WTC11 (cell line): ENCODE data around the gene PEAK1. TPM values are rescaled to one million over a fixed set of nuclear protein-coding genes. Genes with fewer than 3 reads are reported as not detected.

Experiments used
- ATAC-seq: fragments of 200-7000 bp; cut with Tn5 transposase; 2 replicates; pipeline ENCODE4 v1.10.0; 2021; ENCODE audit warnings: mild to moderate bottlenecking, moderate library complexity
- CTCF ChIA-PET: fragments of 300-600 bp; sonication (Branson Sonifier 250); formaldehyde crosslinking; loops from one replicate; lab custom pipeline; 2021; ENCODE audit warnings: antibody characterized with exemption; lab: Charles Lee
- POLR2A ChIA-PET: fragments of 350-600 bp; sonication (Branson Sonifier 250); formaldehyde crosslinking; loops from one replicate; lab custom pipeline; 2021; ENCODE audit warnings: antibody characterized with exemption; lab: Charles Lee
- DNase-seq: peaks from one replicate; pipeline ENCODE4 v3.0.0; 2021; ENCODE audit warnings: low spot score
- H3K27ac Mint-ChIP-seq: 2 replicates; pipeline ENCODE4 v1.8.0; 2021; ENCODE audit warnings: mixed read lengths
- H3K27me3 Mint-ChIP-seq: 2 replicates; pipeline ENCODE4 v1.8.0; 2021; ENCODE audit warnings: low read depth, mild to moderate bottlenecking, moderate library complexity, mixed read lengths
- H3K36me3 Mint-ChIP-seq: 2 replicates; pipeline ENCODE4 v1.8.0; 2021; ENCODE audit warnings: mixed read lengths
- H3K4me1 Mint-ChIP-seq: 2 replicates; pipeline ENCODE4 v1.8.0; 2022; ENCODE audit warnings: mixed read lengths
- H3K4me3 Mint-ChIP-seq: 2 replicates; pipeline ENCODE4 v1.8.0; 2021; ENCODE audit warnings: mild to moderate bottlenecking, moderate library complexity, mixed read lengths
- H3K9me3 Mint-ChIP-seq: 2 replicates; pipeline ENCODE4 v1.8.0; 2021; ENCODE audit warnings: mixed read lengths
- ATF1 ChIP-seq: sonication (generic); formaldehyde crosslinking; IDR thresholded peaks from 2 replicates; pipeline ENCODE4 v1.8.1; 2023; ENCODE audit warnings: mild to moderate bottlenecking, moderate library complexity, missing genetic modification reagents
- CREB1 ChIP-seq: sonication (generic); formaldehyde crosslinking; IDR thresholded peaks from 2 replicates; pipeline ENCODE4 v1.8.0; 2023; ENCODE audit warnings: mild to moderate bottlenecking, missing genetic modification reagents
- E2F1 ChIP-seq: sonication (generic); formaldehyde crosslinking; IDR thresholded peaks from 2 replicates; pipeline ENCODE4 v1.8.0; 2022; ENCODE audit warnings: mild to moderate bottlenecking, missing genetic modification reagents
- ELF4 ChIP-seq: sonication (generic); formaldehyde crosslinking; IDR thresholded peaks from 2 replicates; pipeline ENCODE4 v1.8.1; 2022; ENCODE audit warnings: low read depth, mild to moderate bottlenecking, moderate library complexity, missing genetic modification reagents
- ETV6 ChIP-seq: sonication (generic); formaldehyde crosslinking; IDR thresholded peaks from 2 replicates; pipeline ENCODE4 v1.8.1; 2022; ENCODE audit warnings: mild to moderate bottlenecking, missing genetic modification reagents
- GABPB1 ChIP-seq: sonication (generic); formaldehyde crosslinking; IDR thresholded peaks from 2 replicates; pipeline ENCODE4 v1.8.1; 2023; ENCODE audit warnings: mild to moderate bottlenecking, missing genetic modification reagents
- JUN ChIP-seq: sonication (generic); formaldehyde crosslinking; IDR thresholded peaks from 2 replicates; pipeline ENCODE4 v1.8.0; 2023; ENCODE audit warnings: mild to moderate bottlenecking, missing genetic modification reagents
- KAT7 ChIP-seq: sonication (generic); formaldehyde crosslinking; IDR thresholded peaks from 2 replicates; pipeline ENCODE4 v1.8.1; 2023; ENCODE audit warnings: missing genetic modification reagents, mild to moderate bottlenecking, borderline replicate concordance
- MLX ChIP-seq: sonication (generic); formaldehyde crosslinking; IDR thresholded peaks from 2 replicates; pipeline ENCODE4 v1.8.1; 2023; ENCODE audit warnings: mild to moderate bottlenecking, missing genetic modification reagents, moderate library complexity
- NFE2L1 ChIP-seq: sonication (generic); formaldehyde crosslinking; IDR thresholded peaks from 2 replicates; pipeline ENCODE4 v1.8.1; 2023; ENCODE audit warnings: missing genetic modification reagents
- NR1H2 ChIP-seq: sonication (generic); formaldehyde crosslinking; IDR thresholded peaks from 2 replicates; pipeline ENCODE4 v1.9.0; 2021; ENCODE audit warnings: mild to moderate bottlenecking, moderate library complexity, missing genetic modification reagents
- PREB ChIP-seq: sonication (generic); formaldehyde crosslinking; IDR thresholded peaks from 2 replicates; pipeline ENCODE4 v1.8.1; 2022; ENCODE audit warnings: mild to moderate bottlenecking, missing genetic modification reagents, moderate library complexity, borderline replicate concordance
- SMAD3 ChIP-seq: sonication (generic); formaldehyde crosslinking; IDR thresholded peaks from 2 replicates; pipeline ENCODE4 v1.8.0; 2022; ENCODE audit warnings: missing genetic modification reagents, mild to moderate bottlenecking, borderline replicate concordance
- SMAD4 ChIP-seq: sonication (generic); formaldehyde crosslinking; IDR thresholded peaks from 2 replicates; pipeline ENCODE4 v1.8.0; 2022; ENCODE audit warnings: mild to moderate bottlenecking, missing genetic modification reagents
- USF2 ChIP-seq: sonication (generic); formaldehyde crosslinking; IDR thresholded peaks from 2 replicates; pipeline ENCODE4 v1.8.1; 2023; ENCODE audit warnings: mild to moderate bottlenecking, missing genetic modification reagents, moderate library complexity
- ZBTB43 ChIP-seq: sonication (generic); formaldehyde crosslinking; IDR thresholded peaks from 2 replicates; pipeline ENCODE4 v1.8.1; 2023; ENCODE audit warnings: mild to moderate bottlenecking, missing genetic modification reagents
- ZNF138 ChIP-seq: sonication (generic); formaldehyde crosslinking; conservative IDR thresholded peaks from 2 replicates; pipeline ENCODE4 v1.8.1; 2022; ENCODE audit warnings: mild to moderate bottlenecking, moderate library complexity, missing genetic modification reagents
- ZNF232 ChIP-seq: sonication (generic); formaldehyde crosslinking; IDR thresholded peaks from 2 replicates; pipeline ENCODE4 v1.8.0; 2022; ENCODE audit warnings: mild to moderate bottlenecking, missing genetic modification reagents
- ZNF396 ChIP-seq: fragments of 250-450 bp; sonication (Bioruptor Pico); IDR thresholded peaks from 2 replicates; pipeline ENCODE4 v1.8.0; 2021; ENCODE audit warnings: mild to moderate bottlenecking, moderate library complexity, borderline replicate concordance
- ZNF425 ChIP-seq: fragments of 250-450 bp; sonication (Bioruptor Pico); conservative IDR thresholded peaks from 2 replicates; pipeline ENCODE4 v1.9.0; 2021; ENCODE audit warnings: mild to moderate bottlenecking
- total RNA-seq: library from RNA; stranded (reverse); gene quantifications from 3 replicates; pipeline ENCODE4 v1.2.3, GENCODE V29; 2021
- TF ChIP-seq, protein P1 (sequence below): sonication (generic); formaldehyde crosslinking; conservative IDR thresholded peaks from 2 replicates; pipeline ENCODE4 v1.8.1; 2023; ENCODE audit warnings: mild to moderate bottlenecking, low read depth, missing genetic modification reagents, moderate library complexity
- TF ChIP-seq, protein P2 (sequence below): fragments of 250-450 bp; sonication (Bioruptor Pico); IDR thresholded peaks from 2 replicates; pipeline ENCODE4 v1.9.0; 2021; ENCODE audit warnings: mild to moderate bottlenecking
- TF ChIP-seq, protein P3 (sequence below): sonication (generic); formaldehyde crosslinking; conservative IDR thresholded peaks from 2 replicates; pipeline ENCODE4 v1.8.1; 2022; ENCODE audit warnings: mild to moderate bottlenecking, missing genetic modification reagents
- TF ChIP-seq, protein P4 (sequence below): fragments of 250-450 bp; sonication (Bioruptor Pico); IDR thresholded peaks from 2 replicates; pipeline ENCODE4 v2.1.2; 2022; ENCODE audit warnings: mild to moderate bottlenecking, moderate library complexity

The PEAK1 gene
- total RNA-seq, 1 experiment from 2014 or later = 49.0 TPM

GRCh38 chr15:77224352-77224751, 195.6 kb downstream of the PEAK1 start (continued):
- TF ChIP-seq, protein P1, sequence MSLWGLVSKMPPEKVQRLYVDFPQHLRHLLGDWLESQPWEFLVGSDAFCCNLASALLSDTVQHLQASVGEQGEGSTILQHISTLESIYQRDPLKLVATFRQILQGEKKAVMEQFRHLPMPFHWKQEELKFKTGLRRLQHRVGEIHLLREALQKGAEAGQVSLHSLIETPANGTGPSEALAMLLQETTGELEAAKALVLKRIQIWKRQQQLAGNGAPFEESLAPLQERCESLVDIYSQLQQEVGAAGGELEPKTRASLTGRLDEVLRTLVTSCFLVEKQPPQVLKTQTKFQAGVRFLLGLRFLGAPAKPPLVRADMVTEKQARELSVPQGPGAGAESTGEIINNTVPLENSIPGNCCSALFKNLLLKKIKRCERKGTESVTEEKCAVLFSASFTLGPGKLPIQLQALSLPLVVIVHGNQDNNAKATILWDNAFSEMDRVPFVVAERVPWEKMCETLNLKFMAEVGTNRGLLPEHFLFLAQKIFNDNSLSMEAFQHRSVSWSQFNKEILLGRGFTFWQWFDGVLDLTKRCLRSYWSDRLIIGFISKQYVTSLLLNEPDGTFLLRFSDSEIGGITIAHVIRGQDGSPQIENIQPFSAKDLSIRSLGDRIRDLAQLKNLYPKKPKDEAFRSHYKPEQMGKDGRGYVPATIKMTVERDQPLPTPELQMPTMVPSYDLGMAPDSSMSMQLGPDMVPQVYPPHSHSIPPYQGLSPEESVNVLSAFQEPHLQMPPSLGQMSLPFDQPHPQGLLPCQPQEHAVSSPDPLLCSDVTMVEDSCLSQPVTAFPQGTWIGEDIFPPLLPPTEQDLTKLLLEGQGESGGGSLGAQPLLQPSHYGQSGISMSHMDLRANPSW = no peak
- no peak for TF ChIP-seq ATF1 (CRISPR knock-in tag)
- TF ChIP-seq GABPB1 (CRISPR knock-in tag) = no peak
- TF ChIP-seq SMAD3 (CRISPR knock-in tag) = no peak
- TF ChIP-seq E2F1 (CRISPR knock-in tag) = no peak
- TF ChIP-seq CREB1 = no peak
- no peak for TF ChIP-seq PREB
- no peak for TF ChIP-seq ETV6
- no peak for TF ChIP-seq NFE2L1 (CRISPR knock-in tag)

- ChIA-PET POLR2A (no interaction called here), CTCF (no interaction called here)
- H3K27ac Mint-ChIP-seq = no peak overlapping the region
- H3K36me3 Mint-ChIP-seq = no peaks in the 10 kb centered on the region
- no peaks in the 10 kb centered on the region for H3K27me3 Mint-ChIP-seq
- ATAC-seq (no peak), DNase-seq (no peak)
- H3K9me3 Mint-ChIP-seq = no peaks in the 10 kb centered on the region
- H3K4me3 Mint-ChIP-seq = no peak overlapping the region
- H3K4me1 Mint-ChIP-seq = peaks cover 40% of the 10 kb centered on the region
- TF ChIP-seq KAT7 (CRISPR knock-in tag) (no peak), NFE2L1 (CRISPR knock-in tag) (no peak), ZNF138 (CRISPR knock-in tag) (no peak), ZNF232 (CRISPR knock-in tag) (no peak), PREB (no peak), NR1H2 (no peak), ZNF396 (CRISPR knock-in tag) (no peak), ELF4 (no peak), JUN (no peak), ZBTB43 (CRISPR knock-in tag) (no peak), ZNF425 (CRISPR knock-in tag) (no peak), MLX (no peak), SMAD4 (CRISPR knock-in tag) (no peak), USF2 (no peak)
- TF ChIP-seq, protein P2, sequence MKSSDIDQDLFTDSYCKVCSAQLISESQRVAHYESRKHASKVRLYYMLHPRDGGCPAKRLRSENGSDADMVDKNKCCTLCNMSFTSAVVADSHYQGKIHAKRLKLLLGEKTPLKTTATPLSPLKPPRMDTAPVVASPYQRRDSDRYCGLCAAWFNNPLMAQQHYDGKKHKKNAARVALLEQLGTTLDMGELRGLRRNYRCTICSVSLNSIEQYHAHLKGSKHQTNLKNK (CRISPR knock-in tag) = no peak
- TF ChIP-seq, protein P3, sequence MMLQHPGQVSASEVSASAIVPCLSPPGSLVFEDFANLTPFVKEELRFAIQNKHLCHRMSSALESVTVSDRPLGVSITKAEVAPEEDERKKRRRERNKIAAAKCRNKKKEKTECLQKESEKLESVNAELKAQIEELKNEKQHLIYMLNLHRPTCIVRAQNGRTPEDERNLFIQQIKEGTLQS (CRISPR knock-in tag) = no peak
- TF ChIP-seq, protein P4, sequence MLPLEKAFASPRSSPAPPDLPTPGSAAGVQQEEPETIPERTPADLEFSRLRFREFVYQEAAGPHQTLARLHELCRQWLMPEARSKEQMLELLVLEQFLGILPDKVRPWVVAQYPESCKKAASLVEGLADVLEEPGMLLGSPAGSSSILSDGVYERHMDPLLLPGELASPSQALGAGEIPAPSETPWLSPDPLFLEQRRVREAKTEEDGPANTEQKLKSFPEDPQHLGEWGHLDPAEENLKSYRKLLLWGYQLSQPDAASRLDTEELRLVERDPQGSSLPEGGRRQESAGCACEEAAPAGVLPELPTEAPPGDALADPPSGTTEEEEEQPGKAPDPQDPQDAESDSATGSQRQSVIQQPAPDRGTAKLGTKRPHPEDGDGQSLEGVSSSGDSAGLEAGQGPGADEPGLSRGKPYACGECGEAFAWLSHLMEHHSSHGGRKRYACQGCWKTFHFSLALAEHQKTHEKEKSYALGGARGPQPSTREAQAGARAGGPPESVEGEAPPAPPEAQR (CRISPR knock-in tag) = no peak
Observed at GRCh38 chr15:77221708-77222107, 198.2 kb downstream of the PEAK1 start.
